GM19025 (cell line): Measurements from ENCODE around the gene GUCA1C.

Experiments
- ATAC-seq: cut with Tn5 transposase; IDR thresholded peaks from one replicate; pipeline ENCODE4 v1.9.1; 2021; ENCODE audit warnings: mild to moderate bottlenecking, low read depth, moderate library complexity; ENCODE audit not compliant: unreplicated experiment

Gene GUCA1C, protein sequence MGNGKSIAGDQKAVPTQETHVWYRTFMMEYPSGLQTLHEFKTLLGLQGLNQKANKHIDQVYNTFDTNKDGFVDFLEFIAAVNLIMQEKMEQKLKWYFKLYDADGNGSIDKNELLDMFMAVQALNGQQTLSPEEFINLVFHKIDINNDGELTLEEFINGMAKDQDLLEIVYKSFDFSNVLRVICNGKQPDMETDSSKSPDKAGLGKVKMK

DNA sequence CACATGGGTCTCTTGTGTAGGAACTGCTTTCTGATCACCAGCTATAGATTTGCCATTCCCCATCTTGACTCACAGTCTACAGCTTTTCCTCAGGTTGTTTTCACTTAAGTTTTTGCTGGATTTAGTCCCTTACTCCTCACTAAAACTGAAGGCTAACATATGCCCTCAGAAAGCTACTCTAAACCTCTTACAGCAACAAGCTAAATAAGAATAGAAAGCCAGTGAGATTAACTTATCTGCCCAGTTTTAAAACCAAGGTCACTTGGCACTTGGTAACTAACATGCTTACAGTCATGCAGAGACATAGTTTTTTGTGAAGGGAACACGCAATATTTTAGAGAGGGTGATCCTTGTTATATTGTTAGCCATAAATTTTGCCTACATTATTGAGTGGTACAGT, at the start of gene GUCA1C:
TSS of gene GUCA1C (minus strand) at position 180 of the 400 bp plus-strand sequence. CDS start at position 63, 117 bp downstream.
- no peak for ATAC-seq

DNA sequence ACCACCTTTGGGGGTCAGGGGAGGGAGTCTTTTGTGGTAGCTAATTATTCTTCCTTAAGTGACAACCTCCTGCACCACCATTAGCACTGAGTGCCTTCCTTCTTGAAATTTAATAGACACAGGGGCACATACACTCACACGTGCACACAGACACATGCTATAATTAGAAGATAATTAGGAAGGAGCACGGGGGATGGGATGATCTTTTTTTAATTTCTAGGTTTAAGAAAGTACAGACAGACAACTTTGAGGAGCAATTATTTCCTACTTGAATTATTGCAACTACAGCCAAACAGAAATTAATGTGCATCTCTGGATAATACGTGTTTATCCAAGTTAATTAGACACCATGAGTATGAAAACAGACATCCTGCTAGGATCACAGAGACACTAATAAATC, 44.8 kb upstream of the GUCA1C start:
- ATAC-seq = no peak

DNA sequence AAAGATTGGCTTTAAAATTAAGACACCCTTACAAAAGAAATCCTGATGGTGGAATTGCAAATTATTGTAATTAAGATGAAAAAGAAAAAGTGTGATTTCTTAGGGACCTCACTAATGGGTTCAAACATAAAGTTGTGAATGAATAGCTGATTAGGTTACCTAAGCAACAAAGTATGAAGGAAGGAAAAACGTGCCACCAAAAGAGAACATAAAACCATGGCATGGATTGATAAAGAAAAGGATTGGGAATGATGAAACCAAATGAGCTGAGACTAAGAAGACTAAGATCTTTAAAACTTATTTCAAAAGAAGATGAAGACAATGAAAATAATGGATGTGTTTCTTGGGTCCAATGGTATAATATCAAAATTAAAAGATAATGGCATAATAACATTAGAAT, 32.2 kb upstream of the GUCA1C start:
- ATAC-seq = no peak

DNA sequence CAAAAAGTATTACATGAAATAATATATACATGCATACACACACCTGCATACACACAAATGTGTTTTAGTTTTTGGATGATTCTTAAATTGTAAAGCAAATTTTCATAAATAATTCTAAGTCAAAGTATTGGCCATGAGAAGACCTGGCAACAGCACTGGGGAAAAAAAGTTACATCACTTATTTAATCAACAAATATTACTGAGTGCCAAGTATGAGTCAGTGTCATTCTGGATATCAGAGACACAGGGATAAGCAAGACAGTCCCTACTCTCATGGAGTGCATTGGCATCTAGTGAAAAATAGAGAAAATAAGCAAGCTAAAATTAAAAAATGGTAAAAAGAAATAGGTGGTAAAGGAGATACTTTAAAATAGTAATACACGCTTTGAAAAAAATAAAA, 29.4 kb upstream of the GUCA1C start:
- no peak for ATAC-seq

DNA sequence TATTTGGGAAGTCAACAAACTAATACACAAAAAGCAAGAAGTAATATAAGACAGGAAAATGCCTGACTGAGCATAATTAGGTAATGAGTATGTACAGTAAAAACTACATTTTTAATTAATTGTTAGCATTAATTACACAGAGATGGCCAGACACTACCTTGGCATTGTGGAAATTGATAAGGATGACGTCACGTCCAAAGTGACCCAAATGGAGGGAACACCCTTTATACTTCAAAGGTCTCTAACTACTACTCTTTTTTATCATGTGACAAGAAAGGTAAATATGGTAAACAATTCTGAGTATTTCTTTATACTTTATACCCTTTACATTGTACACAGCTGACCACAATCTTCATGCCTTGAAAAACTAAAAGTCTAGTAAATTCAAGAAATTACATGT, 22.4 kb upstream of the GUCA1C start:
- ATAC-seq = no peak

DNA sequence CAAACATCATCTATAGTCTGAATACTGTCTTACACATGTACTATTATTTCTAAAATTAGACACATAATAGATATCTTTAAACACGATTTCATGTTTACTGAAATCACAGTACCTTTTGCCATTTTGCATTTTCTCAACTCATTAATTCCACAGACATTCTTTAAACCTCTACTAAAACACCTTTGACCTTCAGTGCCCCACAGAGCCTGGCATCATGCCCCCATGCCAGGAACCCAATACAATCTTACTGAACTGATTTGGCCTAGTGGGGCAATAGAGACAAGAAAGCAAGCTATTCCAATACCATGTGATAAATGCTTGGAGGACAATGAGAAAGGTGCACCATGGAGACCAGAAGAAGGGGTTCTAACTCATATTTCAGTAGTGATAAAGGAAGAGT, 19.3 kb upstream of the GUCA1C start:
- no peak for ATAC-seq

DNA sequence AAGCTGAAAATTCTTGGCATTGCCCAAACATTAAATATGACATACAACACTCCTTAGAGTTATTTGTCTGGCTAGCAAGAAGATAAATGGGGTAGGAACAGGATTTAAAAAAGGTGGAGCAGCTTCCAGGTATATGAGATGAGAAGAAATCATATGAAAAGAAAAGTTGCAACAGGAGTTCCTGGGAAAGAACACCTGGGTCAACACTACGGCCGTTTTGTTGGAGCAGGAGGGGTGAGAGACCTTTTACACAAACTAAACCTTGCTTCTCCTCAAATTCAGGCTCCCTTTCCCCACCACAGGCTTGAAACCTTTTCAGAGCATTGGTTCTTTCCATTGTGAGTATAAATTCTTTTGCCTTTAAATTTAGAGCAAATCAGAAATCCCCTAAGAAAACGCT, 18.8 kb upstream of the GUCA1C start:
- ATAC-seq = no peak

DNA sequence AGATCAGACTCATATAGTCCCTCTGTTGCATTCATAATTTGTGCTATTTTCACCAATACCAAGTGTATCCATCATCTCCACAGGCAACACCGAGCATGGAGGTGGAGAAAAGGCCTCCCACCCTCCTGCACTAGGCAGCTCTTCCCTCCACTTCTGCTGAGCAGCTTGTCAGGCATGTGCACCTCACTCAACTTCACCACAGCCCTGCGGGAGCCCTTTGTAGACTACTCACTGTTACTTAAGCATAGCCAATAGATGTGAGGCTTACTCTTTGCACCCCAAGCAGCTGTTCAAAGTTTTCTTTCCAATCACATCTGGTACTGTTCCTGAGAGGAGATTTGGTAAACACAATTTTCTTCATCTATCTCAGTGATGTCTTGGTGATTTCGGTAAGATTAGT, 16.9 kb upstream of the GUCA1C start:
- no peak for ATAC-seq

DNA sequence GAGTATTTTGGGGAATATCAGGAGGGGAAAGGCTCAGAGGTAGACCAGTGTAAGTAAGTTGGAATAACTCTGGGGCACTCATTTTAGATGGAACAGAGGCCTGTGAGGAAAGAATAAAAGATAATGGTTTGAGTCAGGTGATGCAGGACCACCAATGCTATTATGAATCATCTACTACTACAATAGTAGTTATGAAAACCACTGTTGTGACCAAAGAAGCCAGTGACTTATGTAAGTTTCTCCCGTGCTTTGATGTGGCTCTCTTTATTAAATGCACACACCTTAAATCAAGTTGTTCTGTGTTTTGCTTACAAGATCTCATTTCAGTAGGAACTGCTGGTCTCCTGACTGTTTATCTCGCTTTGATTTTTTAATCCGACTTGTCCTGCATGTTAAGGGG, 13.1 kb upstream of the GUCA1C start:
- no peak for ATAC-seq

DNA sequence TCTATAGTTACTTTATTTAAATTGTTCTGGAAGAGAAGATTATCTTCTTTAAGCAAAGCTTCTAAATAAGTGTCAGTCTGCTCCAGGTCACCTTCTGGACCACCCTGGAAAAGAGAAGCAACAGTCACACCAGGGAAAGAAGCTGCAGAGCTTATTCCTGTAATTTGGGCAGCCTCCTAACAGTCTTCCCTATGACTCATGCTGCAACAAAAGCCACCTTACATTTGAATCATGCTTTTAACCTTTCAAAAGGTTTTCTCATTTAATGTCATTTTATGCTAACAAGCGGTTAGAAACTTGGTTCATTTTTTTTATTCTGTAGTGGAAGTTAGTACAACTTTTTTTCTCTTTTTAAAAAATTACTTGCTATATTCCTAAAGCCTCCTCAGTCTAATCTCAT, 5.3 kb upstream of the GUCA1C start:
- ATAC-seq = no peak

DNA sequence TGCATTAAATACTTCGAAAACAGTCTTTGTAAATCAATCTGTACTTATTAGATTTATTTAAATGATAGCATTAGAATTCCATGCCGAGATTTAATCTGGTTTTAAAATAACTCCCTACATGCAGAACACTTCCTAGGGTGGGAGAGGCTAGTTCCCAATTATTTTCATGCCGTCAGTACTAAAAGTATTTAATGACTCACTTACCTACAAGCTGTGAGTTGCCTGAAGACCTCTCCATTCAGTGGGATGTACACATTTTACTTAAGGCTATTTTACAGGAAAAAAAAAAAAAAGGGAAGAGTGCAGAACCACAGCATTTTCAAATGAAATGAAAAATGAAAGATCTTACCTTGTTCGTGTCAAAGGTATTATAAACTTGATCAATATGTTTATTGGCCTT, 469 bp downstream of the GUCA1C start:
- no peak for ATAC-seq

DNA sequence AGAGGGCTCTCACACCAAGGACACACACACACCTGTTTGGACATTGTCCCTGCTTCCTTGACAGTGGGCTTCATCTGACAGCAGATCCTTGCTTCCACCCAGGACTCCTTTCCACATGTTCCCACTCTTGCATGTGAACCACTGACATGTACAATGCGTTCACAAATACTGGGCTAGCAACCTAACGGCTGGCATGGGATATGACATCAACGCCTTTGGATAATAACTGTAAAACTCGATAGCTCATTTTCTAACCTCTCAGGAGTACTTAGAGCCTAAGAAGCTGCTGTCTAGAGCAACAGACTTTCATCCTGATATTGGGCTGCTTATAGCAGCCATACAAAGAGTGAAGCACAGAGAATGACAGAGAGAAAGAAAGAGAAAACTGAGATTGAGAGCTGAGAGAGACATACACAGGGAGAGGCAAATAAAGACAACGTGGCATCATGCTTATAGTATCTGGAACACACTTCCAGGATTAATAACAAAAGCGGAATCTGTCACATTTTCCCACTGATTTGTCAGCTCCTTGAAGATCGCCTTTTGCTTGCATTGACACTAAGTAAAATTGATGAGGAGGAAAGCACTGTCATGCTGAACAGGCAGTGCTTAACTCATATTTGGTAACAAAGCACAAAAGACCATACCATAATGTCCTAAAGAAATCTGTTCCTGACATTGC, 1.7 kb downstream of the GUCA1C start:
- no peak for ATAC-seq

DNA sequence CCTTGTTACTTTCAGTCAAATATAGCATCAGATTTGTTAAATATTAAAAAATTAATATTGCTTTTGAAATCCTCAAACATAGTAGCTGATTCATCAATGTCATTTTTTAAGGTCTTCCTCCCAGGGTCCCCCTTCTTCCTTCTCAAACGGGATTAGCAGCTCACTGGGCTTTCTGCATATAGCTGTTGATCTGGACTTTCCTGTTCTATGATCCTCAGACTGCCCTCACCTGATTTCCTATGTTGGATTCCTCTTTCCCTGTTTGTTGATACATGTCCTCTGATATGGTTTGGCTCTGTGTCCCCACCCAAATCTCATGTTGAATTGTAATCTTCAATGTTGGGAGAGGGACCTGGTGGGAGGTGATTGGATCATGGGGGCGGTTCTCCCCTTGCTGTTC, 5.8 kb downstream of the GUCA1C start:
- ATAC-seq = no peak

DNA sequence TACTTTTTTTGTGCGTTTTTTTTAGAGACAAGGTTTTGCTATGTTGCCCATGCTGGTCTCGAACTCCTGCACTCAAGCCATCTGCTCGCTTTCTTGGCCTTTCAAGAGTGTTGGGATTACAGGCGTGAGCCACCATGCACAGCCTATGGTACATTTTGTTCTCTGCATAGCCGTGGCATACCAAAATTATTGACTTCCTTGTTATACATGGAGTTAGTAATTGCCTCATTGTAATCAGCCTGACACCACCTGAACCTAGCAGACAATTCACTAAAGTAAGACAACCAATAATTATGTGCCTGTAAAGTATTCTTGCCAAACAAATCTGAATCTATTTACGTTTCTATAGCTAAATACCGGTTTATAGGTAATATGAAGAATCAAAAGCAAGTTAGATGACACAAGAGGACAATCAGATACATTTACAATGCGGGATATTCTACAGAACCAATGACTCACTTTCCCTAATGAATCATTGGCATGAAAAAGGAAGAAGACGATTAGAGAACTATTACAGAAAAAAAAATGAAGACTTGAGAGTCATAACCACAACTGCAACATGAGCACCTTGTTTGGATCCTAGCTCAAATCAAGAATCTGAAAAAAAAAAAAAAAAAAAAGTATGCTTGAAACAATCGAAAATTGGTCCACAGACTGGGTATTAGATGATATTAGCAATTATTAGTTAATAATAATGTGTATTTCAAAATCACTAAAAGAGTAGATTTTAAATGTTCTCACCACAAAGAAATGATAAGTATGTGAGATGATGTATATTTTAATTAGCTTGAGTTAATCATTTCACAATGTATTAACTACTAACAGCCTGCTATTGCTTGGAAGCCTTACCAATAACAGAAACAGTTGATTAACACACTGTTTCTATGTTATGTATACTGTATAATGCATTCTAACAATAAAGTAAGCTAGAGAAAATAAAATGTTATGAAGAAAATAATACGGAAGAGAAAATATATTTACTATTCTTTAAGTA, 7.1 kb downstream of the GUCA1C start:
- ATAC-seq = no peak

DNA sequence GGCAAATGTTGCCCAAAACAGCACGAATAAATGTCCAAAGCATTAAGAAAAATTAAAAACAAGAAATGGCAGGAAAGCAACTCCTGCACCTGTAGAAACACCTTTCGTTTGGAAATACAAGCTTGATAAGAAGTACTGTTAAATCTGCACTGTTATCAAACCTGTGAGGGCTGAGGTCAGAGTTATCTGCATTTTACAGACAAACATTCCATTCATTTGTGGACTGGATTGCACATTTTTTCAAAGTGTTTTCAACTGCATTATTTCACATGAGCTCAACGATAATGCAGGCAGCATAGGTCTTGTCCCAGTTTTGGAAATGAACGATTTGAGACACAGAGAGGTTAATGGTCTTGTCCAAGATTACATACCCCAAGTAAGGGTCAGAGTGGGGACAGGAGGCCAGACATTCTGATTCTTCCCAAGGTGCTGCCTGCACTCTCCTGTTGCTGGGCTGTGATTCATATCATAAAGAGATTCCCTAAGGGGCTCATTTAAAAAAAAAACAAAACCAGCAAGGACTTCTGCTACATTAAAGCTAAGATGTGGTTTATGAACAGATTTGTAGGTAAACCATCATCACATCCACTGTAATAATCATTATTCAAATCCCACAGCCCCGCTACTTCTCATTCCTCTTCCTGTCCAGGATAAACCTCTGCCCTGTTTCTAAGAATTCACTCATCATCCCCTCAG, 13.0 kb downstream of the GUCA1C start:
- ATAC-seq = no peak

DNA sequence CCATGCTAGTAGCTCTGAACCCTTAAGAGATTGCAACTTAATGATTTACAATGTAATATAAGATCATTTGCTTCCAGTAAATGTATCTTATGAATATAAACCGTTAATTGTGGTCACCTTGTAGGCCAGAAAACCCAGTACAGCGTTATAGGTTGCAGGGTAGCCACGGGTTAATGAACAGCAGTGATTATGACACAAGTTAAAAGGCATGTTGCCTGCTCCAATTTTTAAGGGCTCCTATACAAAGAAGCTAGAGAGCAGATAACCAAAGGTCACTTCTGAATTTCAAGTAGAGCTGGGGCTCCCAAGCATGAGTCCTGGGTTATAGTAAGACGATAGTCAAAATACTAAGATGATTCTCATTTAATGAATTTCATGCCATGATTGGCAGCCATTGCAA, 13.5 kb downstream of the GUCA1C start:
- no peak for ATAC-seq

DNA sequence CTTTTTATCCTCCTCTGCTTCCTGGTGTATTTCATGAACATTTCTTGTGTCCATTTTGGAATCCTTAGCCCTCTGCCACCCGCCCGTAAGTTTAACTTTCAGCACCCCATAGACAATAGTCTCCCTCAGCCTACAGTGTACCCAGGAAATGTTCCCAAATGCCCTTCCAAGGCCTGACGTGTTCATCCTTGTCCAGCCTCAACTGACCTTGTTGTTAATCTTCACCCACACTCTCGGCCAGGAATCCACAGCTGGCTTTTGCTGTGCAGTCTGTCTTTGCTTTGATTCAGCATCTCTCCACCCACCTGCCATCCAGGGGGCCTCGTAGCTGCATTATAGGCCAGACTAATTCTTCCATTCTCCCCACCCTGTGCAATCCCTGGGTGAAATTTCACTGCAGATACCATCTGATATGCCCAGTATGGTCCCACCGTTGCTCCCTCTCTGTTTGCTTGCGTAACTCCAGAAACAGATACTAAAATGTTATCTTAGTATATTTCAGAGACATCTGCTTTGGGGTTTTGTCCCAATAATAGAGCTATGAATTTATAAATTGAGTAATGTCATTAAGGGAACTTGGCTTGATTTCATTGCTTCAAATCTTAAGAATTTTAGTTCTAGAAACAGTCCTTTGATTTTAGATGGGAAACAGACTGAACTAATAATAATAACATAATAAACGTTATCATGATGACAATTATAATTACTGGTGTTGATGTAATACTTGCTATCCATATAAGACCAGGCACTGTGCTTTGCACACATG, 16.6 kb downstream of the GUCA1C start:
- no peak for ATAC-seq

DNA sequence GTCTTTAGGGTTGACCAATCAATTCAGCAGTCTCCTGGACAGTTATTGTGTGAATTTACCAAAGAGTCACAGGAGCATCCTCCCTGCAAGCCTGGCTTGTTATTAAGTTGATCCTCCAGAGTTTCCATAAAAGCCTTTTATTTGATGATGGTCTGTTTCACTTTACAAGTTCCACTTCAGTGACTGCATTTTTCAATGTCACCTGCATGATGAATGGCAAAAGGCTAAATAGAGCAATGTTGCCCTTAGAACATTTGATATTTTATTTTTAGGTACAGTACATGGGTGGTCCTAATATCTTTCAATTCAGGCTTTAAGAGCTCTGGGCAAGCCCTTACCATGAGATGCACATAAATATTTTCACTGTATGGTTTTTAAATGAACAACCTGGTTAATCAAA, 22.6 kb downstream of the GUCA1C start:
- ATAC-seq = no peak

DNA sequence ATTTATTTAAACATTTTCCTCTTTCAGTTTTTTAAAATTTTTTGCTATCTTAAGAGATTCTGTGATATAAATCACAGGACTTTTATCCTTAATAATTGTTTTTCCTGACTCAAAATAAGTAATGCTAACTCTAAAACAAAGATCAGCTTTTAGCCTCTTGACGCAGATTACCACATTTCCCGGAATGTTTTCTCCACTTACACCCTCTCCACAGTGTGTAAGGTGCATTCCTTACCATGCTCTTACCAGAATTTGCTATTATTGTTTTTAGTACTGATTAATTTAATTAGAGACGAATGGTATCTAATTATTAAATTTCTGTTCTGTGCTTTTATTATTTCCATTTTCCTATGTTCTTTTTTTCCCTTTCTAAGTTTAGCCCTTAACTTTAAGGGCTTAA, 34.8 kb downstream of the GUCA1C start:
- ATAC-seq = no peak
